AML-193 (cell line): ENCODE data around the gene PLXDC2.
"Not testable (repeated sequence)": the region's sequence is repeated elsewhere in the genome, so short reads cannot be mapped to it uniquely, and the experiment has no call there.

Experiments used
- DNase-seq, 2 experiments: peaks; one replicate each; lab custom pipeline; 2025; lab: John Stamatoyannopoulos, UW

Gene PLXDC2

GRCh38 chr10:20114179-20114578 lies 297.9 kb downstream of the PLXDC2 start:
- no peak for DNase-seq

- DNase-seq, result no peak
Observed at GRCh38 chr10:20115894-20116293, 299.7 kb downstream of the PLXDC2 start.

DNA sequence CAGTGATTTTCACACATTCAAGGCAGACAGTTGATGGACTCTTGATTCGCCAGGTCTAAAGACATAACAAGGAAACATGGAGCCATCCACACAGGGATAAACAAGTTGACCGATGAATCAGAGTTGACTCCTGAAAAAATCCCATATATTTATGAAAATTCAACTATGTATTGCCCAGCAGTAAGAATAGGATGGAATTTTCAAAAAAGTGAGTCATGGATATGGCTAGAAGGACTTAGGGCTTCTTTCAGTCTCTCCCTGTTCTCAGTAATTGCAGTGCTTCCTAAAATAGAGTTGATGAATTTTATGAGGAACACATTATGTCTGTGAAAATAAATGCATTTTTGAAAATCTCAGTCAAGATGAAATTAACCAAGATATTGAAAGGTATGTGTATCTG lies 301.2 kb downstream of the PLXDC2 start:
- DNase-seq, result no peak

DNA sequence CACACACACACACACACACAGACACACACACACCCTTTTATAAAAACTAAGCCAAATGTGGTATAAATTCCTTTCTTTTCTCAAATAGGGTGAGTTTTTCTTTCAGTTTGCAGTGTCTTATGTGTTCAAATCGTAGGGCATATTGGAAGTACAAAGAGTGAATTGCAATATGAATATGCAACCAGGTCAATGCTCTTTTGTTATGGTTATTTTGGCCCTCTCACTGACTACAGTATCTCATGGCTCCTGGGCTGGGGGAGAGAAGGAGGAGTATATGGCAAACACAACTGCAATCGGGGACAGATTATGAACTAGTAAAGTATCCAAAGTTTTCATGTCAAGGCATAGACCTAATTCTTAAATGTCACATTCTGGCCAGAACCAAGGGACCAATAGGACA lies 301.9 kb downstream of the PLXDC2 start:
- no peak for DNase-seq

- no peak for DNase-seq
Observed at GRCh38 chr10:20128811-20129210, 312.6 kb downstream of the PLXDC2 start.

DNA sequence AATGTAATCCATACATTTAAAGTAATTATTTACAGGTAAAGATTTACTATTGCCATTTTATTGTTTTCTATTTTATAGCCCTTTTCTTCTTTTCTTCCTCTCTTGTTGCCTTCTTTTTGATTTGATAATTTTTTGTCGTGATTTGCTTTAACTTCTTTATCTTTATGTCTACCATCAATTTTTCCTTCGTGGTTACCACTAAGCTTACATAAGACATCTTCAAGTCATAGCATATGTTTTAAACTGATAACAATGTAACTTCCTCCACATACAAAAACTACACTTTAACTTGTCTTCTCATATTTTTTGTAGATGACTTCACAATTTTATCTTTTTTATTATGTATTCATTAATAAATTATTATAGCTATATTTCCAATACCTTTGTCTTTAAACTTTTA lies 316.6 kb downstream of the PLXDC2 start:
- DNase-seq, result no peak

- no peak for DNase-seq
Observed at GRCh38 chr10:20133669-20134189, 317.5 kb downstream of the PLXDC2 start.

DNA sequence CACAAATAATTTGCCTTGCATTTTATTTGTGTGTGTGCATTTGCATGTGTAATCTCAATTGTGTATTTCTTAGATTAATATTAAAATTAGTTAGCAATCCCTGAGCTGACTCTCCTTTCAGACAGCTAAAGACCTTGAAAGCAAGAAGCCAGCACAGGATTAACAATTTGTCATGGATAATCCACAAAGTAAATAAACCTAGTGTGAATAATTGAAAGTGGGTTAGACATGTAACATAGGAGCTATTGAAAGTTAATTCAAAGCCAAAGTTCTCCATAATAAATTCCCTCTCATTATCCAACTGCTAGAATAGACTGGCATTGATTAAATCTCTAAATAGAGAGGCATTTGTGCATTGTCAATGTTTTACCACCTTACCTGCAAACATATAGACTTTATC lies 326.1 kb downstream of the PLXDC2 start:
- no peak for DNase-seq

DNA sequence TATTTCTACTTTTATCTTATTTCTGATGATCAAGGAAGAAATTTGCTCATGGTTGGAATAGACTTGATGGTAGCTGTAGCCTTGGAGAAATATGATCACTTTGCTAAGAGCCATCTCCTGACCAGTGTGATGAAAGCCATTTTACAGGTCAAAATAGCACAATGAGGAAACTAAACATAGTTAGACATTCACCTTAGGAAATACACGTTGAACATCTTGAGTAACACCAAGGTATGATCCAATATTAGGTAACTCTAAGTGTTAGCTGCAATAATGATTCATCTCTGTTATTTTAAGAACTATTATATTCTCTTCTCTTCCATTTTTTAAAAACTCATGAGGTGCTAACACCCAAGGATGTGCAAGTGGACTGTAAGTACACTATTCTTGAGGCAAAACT lies 328.0 kb downstream of the PLXDC2 start:
- no peak for DNase-seq

DNA sequence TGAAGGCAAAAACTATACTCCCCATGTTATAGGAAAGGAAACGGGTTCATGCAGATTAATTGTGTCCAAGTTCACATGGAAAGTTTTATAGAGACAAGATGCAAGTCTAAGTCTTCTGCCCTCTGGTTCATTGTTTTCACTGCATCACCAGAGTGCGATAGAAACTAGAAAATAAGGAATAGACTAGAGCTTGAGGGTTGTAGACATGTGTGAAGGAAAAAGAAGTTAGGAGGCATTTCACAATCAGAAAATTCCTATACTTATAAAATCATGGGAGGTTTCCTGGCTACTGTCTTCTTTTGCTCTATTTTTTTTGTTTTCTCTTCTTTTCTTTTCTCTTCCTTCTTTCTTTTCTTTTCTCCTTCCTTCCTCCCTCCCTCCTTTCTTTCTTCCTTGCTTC lies 329.8 kb downstream of the PLXDC2 start:
- no peak for DNase-seq

DNA sequence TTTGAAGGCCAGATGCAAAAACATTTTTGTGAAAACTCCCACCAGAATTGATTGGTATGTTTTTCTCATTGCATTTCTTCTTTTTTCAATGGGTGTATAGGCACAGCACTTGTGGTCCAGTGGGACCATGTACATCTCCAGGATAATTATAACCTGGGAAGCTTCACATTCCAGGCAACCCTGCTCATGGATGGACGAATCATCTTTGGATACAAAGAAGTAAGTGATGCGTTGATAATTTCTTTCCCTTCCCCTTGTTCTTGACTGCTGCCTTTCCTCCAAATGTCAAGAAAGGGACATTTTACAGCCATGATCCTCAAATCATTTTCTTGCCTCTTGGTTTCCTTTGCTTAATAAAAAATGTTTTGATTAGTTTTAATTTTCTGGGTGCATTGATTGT lies 331.5 kb downstream of the PLXDC2 start:
- DNase-seq, result no peak

- no peak for DNase-seq
Observed at GRCh38 chr10:20156511-20156910, 340.3 kb downstream of the PLXDC2 start.

- no peak for DNase-seq
Observed at GRCh38 chr10:20157314-20157713, 341.1 kb downstream of the PLXDC2 start.

DNA sequence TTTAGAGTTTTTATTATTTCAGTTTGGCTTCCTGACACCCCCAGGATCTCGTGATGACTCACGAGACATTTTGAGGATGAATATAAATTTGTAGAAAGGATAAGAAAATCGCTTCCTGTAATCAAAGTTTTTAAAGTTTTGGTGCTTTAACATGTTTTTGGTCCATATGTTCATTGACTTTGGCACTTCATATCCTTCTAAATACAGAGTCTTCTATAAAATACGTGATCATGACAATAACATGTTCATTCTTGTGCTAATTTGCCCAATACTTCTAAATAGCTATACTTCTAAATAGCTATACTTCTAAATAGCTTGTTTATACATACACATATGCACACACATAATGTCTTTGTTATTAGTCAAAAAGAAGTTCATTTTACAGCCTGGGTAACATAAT lies 341.9 kb downstream of the PLXDC2 start:
- no peak for DNase-seq

DNA sequence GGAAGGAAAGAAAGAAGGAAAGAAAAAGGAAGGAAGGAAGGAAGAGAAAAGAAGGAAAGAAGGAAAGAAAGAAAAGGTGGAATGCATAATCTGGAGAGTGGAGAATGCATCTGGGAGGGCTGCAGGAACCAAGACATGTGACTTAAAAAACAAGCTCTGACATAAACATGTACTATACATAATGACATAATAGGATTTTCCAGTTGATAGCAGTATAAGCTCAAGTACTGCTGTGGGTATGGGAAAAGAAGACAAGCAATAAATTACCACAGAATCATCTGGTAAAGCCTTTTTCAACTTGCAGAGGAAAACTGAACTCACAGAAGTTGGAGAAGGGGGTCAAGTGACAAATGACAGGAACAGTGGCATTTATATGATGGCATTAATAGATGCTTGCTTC lies 345.9 kb downstream of the PLXDC2 start:
- no peak for DNase-seq

GRCh38 chr10:20166096-20166675 lies 350.0 kb downstream of the PLXDC2 start:
- DNase-seq, result no peak

- no peak for DNase-seq
Observed at GRCh38 chr10:20170661-20171060, 354.4 kb downstream of the PLXDC2 start.

GRCh38 chr10:20173046-20173445 lies 356.8 kb downstream of the PLXDC2 start:
- no peak for DNase-seq

- DNase-seq, result no peak
Observed at GRCh38 chr10:20175719-20176118, 359.5 kb downstream of the PLXDC2 start.

- no peak for DNase-seq
Observed at GRCh38 chr10:20180766-20181165, 364.5 kb downstream of the PLXDC2 start.

- no peak for DNase-seq
Observed at GRCh38 chr10:20181434-20181833, 365.2 kb downstream of the PLXDC2 start.

DNA sequence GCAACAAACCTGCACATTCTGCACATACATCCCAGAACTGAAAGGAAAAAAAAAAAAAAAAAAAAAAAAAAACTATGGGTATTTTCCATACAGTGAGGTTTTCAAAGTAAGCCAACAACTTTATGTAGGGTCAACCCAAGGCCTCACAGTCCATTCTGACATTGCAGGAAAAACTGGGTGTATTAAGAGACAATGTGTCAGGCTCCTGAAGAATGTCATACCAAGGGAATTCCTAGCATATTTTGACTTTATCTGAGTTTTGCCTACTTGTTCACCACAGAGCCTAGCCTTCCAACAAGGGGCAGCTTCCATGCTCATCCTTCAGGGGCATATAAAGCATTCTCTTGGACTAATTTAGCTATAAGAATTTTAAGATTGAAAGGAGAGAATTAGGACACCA lies 368.9 kb downstream of the PLXDC2 start:
- DNase-seq, result no peak

- not testable (repeated sequence) for DNase-seq
Observed at GRCh38 chr10:20191392-20191791, 375.2 kb downstream of the PLXDC2 start.

- DNase-seq, result no peak
Observed at GRCh38 chr10:20195076-20195475, 378.8 kb downstream of the PLXDC2 start.

DNA sequence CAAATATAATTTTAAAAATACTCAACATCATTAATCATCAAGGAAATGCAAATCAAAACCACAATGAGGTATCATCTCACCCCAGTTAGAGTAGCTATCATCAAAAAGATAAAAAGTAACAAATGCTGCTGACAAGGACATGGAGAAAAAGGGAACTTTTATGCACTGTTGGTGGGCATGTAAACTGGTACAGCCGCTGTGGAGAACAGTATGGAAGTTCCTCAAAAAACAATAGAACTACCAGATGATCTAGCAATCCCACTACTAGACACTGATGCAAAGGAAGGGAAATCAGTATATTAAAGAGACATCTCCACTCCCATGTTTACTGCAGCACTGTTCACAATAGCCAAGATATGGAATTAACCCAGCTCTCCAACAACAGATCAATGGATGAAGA lies 384.5 kb downstream of the PLXDC2 start:
- DNase-seq, result no peak
